GM12892 (cell line): ENCODE results near the gene KCNT1.

Experiments used
- POLR2A ChIP-seq: IDR thresholded peaks from 2 replicates; pipeline ENCODE4 v1.6.1; 2011; ENCODE audit warnings: low read depth, low read length, control low read depth
- POLR2AphosphoS5 ChIP-seq: IDR thresholded peaks from 2 replicates; pipeline ENCODE4 v1.6.1; 2011; ENCODE audit warnings: low read depth, low read length, control low read depth

- TF ChIP-seq POLR2AphosphoS5 (no peak), POLR2A (no peak)
Measured at GRCh38 chr9:135758056-135758455, 56.1 kb downstream of the KCNT1 start.
